GM13977 (cell line): ENCODE results near the gene CAD.

Experiments
- DNase-seq: peaks from one replicate; pipeline ENCODE4 v3.0.0; 2012; ENCODE audit warnings: low spot score
- in situ Hi-C: fragments of 300-500 bp; cut with MboI; formaldehyde crosslinking; loops from one replicate; pipeline ENCODE4 v1.12.0; 2022; ENCODE audit warnings: low sequenced_read_pairs, low pct_unique_long_range_greater_than_20kb, mixed read lengths, inconsistent platforms; ENCODE audit not compliant: unreplicated experiment
- TF ChIP-seq, protein P1 (sequence below): IDR thresholded peaks from 2 replicates; pipeline ENCODE4 v1.5.1; 2012; ENCODE audit warnings: mild to moderate bottlenecking, control low read depth; ENCODE audit not compliant: insufficient read depth; ENCODE audit errors: extremely low read depth, missing control alignments

The CAD gene

DNA sequence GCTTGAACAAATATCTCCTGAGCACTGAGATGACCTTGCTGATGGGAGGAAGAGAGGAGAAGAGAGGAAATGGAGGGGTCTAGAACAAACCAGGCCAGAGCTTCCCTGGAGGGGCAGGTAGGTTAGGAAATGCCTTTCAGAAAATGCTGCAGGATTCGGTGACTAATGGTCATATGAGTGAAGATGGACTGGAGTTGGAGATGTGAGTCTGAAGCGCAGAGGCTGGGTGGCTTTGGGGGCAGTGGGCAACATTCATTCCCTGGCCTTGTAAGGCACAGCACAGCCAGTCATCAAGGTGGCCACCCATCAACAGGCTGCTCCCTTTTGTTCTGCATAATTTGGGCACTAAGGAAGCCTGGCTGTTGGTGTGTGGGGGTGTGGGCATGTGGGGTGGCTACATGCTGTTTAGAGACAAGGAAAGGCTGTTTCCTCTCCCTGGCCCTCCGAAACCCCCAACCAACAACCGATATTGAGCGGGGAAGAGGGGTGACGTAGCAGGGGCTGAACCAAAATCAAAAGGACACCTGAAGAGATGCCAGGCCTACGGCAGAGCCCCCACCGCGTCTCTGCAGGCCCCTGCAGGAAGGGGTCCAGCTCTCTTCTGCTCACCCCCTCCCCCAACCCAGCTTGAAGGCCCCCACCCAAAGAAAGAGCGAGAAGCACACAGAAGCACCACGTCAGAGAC, 44.2 kb downstream of the CAD start:
- in situ Hi-C loops, result no loop called here
- TF ChIP-seq, protein P1, sequence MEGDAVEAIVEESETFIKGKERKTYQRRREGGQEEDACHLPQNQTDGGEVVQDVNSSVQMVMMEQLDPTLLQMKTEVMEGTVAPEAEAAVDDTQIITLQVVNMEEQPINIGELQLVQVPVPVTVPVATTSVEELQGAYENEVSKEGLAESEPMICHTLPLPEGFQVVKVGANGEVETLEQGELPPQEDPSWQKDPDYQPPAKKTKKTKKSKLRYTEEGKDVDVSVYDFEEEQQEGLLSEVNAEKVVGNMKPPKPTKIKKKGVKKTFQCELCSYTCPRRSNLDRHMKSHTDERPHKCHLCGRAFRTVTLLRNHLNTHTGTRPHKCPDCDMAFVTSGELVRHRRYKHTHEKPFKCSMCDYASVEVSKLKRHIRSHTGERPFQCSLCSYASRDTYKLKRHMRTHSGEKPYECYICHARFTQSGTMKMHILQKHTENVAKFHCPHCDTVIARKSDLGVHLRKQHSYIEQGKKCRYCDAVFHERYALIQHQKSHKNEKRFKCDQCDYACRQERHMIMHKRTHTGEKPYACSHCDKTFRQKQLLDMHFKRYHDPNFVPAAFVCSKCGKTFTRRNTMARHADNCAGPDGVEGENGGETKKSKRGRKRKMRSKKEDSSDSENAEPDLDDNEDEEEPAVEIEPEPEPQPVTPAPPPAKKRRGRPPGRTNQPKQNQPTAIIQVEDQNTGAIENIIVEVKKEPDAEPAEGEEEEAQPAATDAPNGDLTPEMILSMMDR, result no peak

DNA sequence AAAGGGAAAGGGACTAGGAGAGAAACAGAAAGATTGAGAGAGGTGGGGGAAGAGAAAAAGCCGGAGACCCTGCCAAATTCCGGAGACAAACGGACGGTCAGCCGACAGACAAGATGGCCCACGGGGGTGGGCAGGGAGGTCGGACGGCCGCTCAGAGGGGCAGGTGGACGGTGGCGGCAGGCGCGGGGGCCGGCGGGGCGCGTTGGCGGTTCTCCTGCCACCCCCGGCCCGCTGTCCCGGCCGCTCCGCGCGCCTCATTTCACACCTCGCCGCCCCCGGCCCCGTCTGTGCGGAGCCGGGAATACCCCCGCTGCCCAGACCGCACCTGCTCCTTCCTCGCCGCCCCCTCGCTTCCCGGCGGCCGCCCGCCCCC, 44.7 kb downstream of the CAD start:
- in situ Hi-C loops, result no loop called here
- TF ChIP-seq, protein P1, result no peak
- no peak for DNase-seq

More for the DNA sequence above, 44.2 kb downstream of the CAD start:
- DNase-seq, result no peak

DNA sequence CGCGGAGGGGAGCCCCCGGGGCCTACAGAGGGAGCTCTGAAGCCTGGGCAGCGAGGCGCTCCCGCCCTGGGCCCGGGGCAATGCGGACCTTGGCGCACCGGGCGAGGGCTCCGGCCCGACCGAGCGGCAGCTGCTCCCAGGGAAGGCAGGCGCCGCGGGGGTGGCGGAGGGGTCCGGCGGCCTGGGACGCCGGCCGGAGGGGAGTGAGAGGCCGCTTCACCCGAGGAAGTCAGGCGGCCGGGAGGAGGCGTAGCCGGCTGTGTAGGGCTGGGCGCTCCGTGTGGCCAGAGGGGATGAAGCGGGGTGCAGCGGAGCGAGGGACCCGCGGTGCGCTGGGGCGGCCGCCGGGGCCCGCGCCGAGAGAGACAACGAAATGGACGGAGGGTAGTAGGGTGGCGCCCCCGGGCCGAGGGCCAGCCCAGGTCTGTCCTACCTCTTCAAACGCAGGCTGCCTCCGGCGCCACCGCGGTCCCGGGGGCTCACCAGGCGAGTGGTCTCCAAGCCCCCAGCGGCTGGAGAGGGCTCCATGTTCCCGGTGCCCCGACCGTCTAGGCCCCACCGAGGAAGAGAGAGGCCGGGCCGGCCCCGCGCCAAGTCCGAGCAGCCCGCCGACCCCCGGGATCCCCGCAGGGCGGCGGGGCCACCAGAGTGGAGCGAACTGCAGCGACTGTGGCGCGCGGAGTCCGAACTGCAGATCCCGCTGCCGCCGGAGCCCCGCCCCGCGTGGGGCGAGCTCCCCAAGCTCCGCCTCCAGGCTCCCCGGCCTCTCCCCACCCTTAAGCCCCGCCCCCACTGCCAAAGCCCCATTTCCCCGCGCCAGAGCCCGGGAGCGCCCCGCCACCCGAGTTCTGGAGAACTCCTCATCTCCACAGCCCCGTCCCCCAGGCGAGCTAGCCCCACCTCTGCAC, 45.5 kb downstream of the CAD start, which contains the start of gene SLC30A3:
Gene SLC30A3, minus strand, starts transcription at position 669 of the 908 bp plus-strand sequence. Its CDS starts 141 bp downstream, at position 528.
- DNase-seq, result peak; percentile 93
- TF ChIP-seq, protein P1, result no peak

DNA sequence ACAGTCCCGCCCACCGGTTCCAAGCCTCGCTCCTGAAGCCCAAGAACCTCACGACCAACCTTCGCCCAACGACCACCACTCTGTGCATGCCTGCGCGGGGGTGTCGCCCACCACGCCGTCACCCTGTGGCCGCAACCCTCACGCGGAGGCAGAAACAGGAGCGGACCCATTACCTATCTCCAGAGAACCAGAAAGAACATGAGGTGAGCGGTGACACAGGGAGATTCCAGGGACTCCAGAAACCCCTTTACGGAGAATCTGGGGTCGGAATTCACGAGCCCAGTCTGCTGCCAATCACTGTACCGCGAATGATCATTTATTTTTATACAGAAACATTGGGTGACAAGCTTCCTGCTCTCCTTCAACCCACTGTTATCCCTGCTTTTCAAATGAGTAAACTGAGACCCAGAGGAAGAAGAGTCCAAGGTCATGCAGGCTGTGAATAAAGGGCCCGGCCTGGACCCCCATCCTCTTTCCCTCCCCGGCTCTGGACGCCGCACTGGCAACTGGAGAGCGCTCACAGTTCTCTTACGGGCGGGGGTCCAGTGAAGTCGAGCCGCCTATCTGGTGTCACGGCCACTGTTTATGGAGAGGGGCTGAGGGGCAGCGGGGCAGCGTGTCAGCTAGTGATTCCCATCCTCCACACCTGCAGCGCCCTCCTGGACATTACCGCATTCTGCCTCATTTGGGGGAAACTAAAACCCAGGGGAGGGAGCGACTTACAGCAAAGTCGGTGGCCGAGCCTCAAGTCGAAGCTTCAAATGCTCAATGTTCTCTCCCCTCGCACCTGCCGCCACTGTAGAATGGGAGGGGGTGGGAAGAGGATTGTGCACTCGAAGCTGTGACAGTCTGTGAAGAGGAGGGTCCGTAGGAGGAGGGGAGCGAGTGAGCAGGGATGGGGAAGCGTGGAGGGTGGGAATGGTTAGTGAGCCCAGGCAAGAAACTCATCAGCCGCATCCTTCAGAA, 46.4 kb downstream of the CAD start:
- in situ Hi-C loops, result no loop called here
- peak; percentile 61 for DNase-seq
- TF ChIP-seq, protein P1, result no peak

More for the DNA sequence above, 45.5 kb downstream of the CAD start, which contains the start of gene SLC30A3:
- in situ Hi-C loops, result no loop called here

DNA sequence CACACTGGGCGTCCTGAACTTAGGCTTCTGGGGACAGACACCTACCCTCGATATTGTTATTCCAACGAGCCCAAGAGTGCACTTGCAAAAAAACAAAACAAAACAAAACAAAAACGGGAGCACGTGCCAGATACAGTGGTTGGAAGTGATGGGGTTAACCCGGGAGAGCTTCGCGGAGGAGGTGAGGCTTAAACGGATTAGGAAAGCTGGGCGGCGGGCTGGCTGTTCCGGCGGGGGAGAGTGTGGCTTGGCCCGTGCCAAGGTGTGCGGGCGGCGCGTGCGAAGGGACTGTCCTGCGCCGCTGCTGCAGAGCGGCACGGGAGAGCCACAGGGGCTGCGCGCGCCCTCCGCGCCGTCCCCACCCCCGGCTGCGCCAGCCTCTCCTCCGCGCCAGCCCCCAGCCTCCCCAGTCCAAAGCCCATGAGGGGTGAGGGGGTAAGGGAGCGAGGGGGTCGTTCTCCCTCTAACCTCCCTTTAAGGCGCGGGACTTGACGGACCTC, 47.1 kb downstream of the CAD start:
- TF ChIP-seq, protein P1, result no peak
- in situ Hi-C loops, result no loop called here
- DNase-seq, result no peak
